Esophagus muscularis mucosa (tissue), 3 donors: ENCODE data around the gene STX17.

Experiments used
- POLR2A ChIP-seq: fragments of 450-650 bp; IDR thresholded peaks from one replicate; pipeline ENCODE4 v1.6.1; 2017; ENCODE audit warnings: antibody characterized with exemption, moderate library complexity, mild to moderate bottlenecking, low read depth
- POLR2AphosphoS5 ChIP-seq, 2 donors: sonication (generic); formaldehyde crosslinking; IDR thresholded peaks; one replicate each; pipeline ENCODE4 v1.6.1; 2017; ENCODE audit warnings: antibody characterized with exemption in 2 of 2
- TF ChIP-seq, protein P1 (sequence below), 3 experiments: fragments of 200-600 bp in 2 of 3; fragments of 450-650 bp in 1 of 3; sonication (generic) in 2 of 3; IDR thresholded peaks; one replicate each; pipeline ENCODE4 v1.5.1; 2017 to 2019; ENCODE audit warnings: antibody characterized with exemption in 3 of 3, mild to moderate bottlenecking in 2 of 3, moderate library complexity in 1 of 3

DNA sequence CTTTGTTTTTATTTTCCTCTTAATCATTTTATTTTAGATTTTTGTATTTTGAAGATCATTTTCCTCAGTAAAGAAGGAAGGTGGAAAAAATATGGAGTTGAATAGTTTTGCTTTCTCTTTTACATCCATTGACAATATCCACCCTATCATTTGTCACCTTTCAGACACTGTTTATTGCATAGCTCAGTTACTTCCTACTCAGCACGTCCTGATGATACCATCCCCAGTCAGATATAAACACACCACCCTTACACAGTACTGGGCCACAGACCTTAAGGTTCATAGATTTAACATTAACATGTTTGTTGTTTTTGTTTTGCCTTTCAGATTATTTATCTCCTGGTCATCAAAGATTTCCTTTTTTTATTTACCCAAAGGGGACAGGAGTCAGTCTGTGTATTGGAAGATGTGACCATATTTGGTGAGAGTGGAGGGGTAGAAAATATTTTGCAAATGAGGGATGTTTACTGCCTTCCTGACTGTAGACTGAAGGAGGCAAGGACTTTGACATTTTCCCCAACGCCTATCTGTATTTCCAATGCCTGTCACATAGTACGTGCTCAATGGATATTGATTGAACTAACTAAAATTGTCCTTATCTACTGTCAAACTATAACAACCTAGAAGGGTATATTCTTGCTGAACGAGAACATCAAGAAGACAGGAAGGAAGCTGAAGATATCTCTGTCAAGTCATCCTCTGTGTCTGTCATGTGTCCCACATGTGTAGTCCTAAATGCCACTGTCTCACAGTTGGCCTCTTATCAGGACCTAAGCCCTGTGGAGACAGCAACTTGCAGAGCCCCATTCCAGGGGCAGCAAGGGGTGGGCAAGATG lies 15.6 kb downstream of the STX17 start:
- TF ChIP-seq, protein P1, sequence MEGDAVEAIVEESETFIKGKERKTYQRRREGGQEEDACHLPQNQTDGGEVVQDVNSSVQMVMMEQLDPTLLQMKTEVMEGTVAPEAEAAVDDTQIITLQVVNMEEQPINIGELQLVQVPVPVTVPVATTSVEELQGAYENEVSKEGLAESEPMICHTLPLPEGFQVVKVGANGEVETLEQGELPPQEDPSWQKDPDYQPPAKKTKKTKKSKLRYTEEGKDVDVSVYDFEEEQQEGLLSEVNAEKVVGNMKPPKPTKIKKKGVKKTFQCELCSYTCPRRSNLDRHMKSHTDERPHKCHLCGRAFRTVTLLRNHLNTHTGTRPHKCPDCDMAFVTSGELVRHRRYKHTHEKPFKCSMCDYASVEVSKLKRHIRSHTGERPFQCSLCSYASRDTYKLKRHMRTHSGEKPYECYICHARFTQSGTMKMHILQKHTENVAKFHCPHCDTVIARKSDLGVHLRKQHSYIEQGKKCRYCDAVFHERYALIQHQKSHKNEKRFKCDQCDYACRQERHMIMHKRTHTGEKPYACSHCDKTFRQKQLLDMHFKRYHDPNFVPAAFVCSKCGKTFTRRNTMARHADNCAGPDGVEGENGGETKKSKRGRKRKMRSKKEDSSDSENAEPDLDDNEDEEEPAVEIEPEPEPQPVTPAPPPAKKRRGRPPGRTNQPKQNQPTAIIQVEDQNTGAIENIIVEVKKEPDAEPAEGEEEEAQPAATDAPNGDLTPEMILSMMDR (IDR thresholded peaks at IDR 0.05): no peak
- no peak for TF ChIP-seq POLR2A
- TF ChIP-seq POLR2AphosphoS5 (IDR thresholded peaks at IDR 0.05): no peak
